Tibial nerve (tissue), 4 donors: ENCODE measurements around the gene C14orf119. TPM values are rescaled to one million over a fixed set of nuclear protein-coding genes. Genes with fewer than 3 reads are reported as not detected.
A peak's percentile ranks its signal among the peaks of the same experiment; 100 is the strongest.

Source experiments
- DNase-seq, 2 donors: peaks; one replicate each; pipeline ENCODE4 v3.0.0-alpha.2; 2019; ENCODE audit warnings: low spot score in 2 of 2
- H3K27ac ChIP-seq, 4 donors: fragments of 200-600 bp; sonication (generic) in 3 of 4; one replicate each; pipeline ENCODE4 v1.5.1; 2017 to 2019; ENCODE audit warnings: mild to moderate bottlenecking in 1 of 4
- H3K27me3 ChIP-seq, 2 donors: fragments of 200-600 bp; sonication (generic) in 1 of 2; one replicate each; pipeline versions ENCODE4 v1.5.1 to v1.6.0; 2017 to 2019
- H3K36me3 ChIP-seq, 3 donors: fragments of 200-600 bp; sonication (generic); one replicate each; pipeline ENCODE4 v1.5.1; 2018 to 2019
- H3K4me1 ChIP-seq, 4 donors: fragments of 200-600 bp; sonication (generic) in 3 of 4; one replicate each; pipeline ENCODE4 v1.5.1; 2017 to 2019
- H3K4me3 ChIP-seq, 4 donors: fragments of 200-600 bp; sonication (generic) in 3 of 4; one replicate each; pipeline ENCODE4 v1.5.1; 2017 to 2019; ENCODE audit warnings: mild to moderate bottlenecking in 1 of 4, moderate library complexity in 1 of 4
- H3K9me3 ChIP-seq, 4 donors: fragments of 200-600 bp; sonication (generic) in 3 of 4; one replicate each; pipeline ENCODE4 v1.5.1; 2017 to 2019
- EP300 ChIP-seq, 2 donors: sonication (generic); formaldehyde crosslinking; IDR thresholded peaks; one replicate each; pipeline ENCODE4 v1.6.1; 2017; ENCODE audit warnings: antibody characterized with exemption in 2 of 2, mild to moderate bottlenecking in 1 of 2
- POLR2A ChIP-seq, 2 donors: fragments of 450-650 bp; IDR thresholded peaks; one replicate each; pipeline ENCODE4 v1.6.1; 2017; ENCODE audit warnings: antibody characterized with exemption in 2 of 2, mild to moderate bottlenecking in 2 of 2, moderate library complexity in 2 of 2
- WGBS, 2 donors: methylation state at CpG; one replicate each; pipeline ENCODE4 v1.1.5; 2018; 5-methylcytosine and 5-hydroxymethylcytosine counted together
- total RNA-seq, 4 donors: library from RNA; depleted of rRNA; stranded (reverse); fragments of >200 nt; gene quantifications; one replicate each; pipeline ENCODE4 v1.1.0, GENCODE V29; 2016
- TF ChIP-seq, protein P1 (sequence below), 5 experiments: fragments of 200-600 bp in 3 of 5; fragments of 450-650 bp in 2 of 5; sonication (generic) in 3 of 5; IDR thresholded peaks; one replicate each; pipeline ENCODE4 v1.5.1; 2016 to 2019; ENCODE audit warnings: antibody characterized with exemption in 5 of 5, mild to moderate bottlenecking in 3 of 5, moderate library complexity in 2 of 5

The C14orf119 gene
- total RNA-seq, 4 donors from 2014 or later: 15.5 to 35.1 (median 21.7) TPM

DNA sequence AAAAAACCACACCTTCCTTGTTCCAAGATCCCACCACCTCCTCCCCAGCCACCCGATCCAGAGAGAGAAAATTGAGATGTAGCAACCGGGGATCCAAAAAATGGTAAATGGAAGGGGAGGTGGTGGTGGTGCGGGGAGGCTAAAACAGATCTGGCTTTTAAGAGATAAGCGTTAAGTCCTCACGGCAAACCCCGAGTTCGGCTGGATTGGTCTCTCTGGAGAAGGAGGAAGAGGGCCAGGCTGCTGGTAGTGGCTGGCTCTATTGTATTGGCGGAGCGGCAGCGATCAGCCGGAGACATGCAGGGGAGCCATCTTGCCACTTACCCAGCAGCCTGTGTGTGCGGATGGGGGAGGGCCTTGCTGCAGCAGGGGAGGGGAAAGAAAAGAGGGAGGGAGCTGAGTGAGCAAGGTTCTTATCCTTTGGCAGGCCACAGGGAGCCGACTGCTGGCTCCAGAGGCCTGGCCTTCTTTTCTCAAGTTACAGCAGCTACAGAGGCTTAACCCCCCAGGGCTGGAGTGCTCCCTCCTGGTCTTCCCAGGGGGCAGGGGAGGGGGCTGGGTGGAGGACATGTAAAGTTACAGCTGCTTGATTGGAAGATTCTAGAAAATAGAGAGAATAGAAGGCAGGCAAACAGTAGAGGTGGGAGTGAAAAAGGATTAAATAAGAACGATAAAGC lies 23.9 kb upstream of the C14orf119 start:
- 1% methylated on average over 14 of the region's 14 CpGs for WGBS, 2 donors
- Histone ChIP-seq H3K4me1 (peaks cover 0 to 46% (median 22%) of the 10 kb centered on the region in 4 donors), H3K27me3 (no peaks in the 10 kb centered on the region), H3K27ac (peak overlapping the region; percentile 69 to 91 (median 80)), H3K4me3 (peak overlapping the region; percentile 41 to 68 (median 60)), H3K36me3 (peaks cover 0 to 67% (median 17%) of the 10 kb centered on the region in 3 donors), H3K9me3 (no peaks in the 10 kb centered on the region)
- DNase-seq: peak; percentile 65 to 80
- peak in 1 of 2 donors; percentile 51 for TF ChIP-seq POLR2A (IDR thresholded peaks at IDR 0.05)
- peak in 1 of 2 donors; percentile 83 for TF ChIP-seq EP300 (IDR thresholded peaks at IDR 0.05)
- TF ChIP-seq, protein P1, sequence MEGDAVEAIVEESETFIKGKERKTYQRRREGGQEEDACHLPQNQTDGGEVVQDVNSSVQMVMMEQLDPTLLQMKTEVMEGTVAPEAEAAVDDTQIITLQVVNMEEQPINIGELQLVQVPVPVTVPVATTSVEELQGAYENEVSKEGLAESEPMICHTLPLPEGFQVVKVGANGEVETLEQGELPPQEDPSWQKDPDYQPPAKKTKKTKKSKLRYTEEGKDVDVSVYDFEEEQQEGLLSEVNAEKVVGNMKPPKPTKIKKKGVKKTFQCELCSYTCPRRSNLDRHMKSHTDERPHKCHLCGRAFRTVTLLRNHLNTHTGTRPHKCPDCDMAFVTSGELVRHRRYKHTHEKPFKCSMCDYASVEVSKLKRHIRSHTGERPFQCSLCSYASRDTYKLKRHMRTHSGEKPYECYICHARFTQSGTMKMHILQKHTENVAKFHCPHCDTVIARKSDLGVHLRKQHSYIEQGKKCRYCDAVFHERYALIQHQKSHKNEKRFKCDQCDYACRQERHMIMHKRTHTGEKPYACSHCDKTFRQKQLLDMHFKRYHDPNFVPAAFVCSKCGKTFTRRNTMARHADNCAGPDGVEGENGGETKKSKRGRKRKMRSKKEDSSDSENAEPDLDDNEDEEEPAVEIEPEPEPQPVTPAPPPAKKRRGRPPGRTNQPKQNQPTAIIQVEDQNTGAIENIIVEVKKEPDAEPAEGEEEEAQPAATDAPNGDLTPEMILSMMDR (IDR thresholded peaks at IDR 0.05): peak in 1 of 5 experiments; percentile 10

DNA sequence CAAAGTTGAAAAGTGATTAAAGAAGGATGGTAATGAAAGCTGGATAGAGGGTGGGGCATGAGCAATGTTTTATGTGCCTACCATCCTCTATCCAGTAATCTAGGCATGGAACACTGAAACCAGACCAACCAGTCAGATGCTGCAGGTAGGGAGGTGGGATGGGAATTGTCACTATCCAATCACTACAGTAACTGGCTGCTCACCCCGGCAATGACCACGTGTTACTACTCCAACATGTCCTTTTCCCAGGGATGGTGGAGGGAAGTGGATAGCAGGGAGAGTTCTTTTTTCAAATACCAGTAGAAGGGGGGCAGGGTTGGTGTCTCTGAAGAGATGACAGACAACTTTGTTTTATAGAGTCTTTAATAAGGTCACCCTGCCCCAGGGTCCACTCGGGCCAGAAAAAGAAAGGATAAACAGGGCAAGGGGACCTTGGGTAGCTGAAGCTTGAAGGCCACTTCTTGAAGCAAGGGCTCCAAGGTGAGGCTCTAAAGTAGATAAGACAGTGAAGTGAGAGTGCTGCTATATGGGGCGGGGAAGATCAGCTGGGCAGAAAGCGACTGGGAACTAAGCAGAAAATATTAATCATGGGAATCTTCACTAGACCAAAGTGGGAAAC lies 23.3 kb upstream of the C14orf119 start:
- H3K9me3 ChIP-seq: no peaks in the 10 kb centered on the region
- H3K36me3 ChIP-seq: peaks cover 0 to 67% (median 16%) of the 10 kb centered on the region in 3 donors
- peak overlapping the region in 3 of 4 donors; percentile 52 to 68 (median 67) for H3K4me3 ChIP-seq
- no peak for DNase-seq
- no peaks in the 10 kb centered on the region for H3K27me3 ChIP-seq
- H3K27ac ChIP-seq: peak overlapping the region; percentile 69 to 91 (median 80)
- peaks cover 0 to 52% (median 22%) of the 10 kb centered on the region in 4 donors for H3K4me1 ChIP-seq
- TF ChIP-seq, protein P1 (IDR thresholded peaks at IDR 0.05): no peak
- TF ChIP-seq POLR2A (IDR thresholded peaks at IDR 0.05): no peak
- no peak for TF ChIP-seq EP300 (IDR thresholded peaks at IDR 0.05)
- WGBS, 2 donors: 36 to 43% methylated on average over 5 of the region's 5 CpGs

DNA sequence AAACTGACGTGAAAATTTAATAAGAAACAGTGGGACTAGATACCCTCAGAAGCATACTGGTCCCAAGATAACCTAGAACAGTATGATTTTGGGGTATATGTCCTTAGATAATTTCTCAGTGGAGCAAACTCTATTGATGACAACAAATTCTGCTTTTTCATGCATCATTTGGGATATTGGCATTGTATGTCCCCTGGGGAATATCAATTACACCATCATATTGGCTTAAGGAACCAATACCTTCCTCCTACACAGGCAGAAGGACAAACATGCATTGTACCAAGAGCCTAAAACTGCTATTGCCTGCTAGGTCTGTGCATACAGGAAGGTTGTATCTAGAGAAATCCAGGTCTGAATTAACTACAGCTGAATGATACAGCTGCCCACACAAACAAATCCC lies 20.4 kb upstream of the C14orf119 start:
- no peak for DNase-seq
- WGBS, 2 donors: 88 to 93% methylated on average over 1 of the region's 1 CpG
- TF ChIP-seq EP300 (IDR thresholded peaks at IDR 0.05) (no peak), POLR2A (IDR thresholded peaks at IDR 0.05) (no peak)
- TF ChIP-seq, protein P1 (IDR thresholded peaks at IDR 0.05): no peak
- Histone ChIP-seq H3K27me3 (no peaks in the 10 kb centered on the region), H3K4me3 (no peak overlapping the region), H3K27ac (no peak overlapping the region), H3K36me3 (peaks cover 0 to 74% (median 15%) of the 10 kb centered on the region in 3 donors), H3K9me3 (no peaks in the 10 kb centered on the region), H3K4me1 (peaks cover 0 to 60% (median 21%) of the 10 kb centered on the region in 4 donors)

DNA sequence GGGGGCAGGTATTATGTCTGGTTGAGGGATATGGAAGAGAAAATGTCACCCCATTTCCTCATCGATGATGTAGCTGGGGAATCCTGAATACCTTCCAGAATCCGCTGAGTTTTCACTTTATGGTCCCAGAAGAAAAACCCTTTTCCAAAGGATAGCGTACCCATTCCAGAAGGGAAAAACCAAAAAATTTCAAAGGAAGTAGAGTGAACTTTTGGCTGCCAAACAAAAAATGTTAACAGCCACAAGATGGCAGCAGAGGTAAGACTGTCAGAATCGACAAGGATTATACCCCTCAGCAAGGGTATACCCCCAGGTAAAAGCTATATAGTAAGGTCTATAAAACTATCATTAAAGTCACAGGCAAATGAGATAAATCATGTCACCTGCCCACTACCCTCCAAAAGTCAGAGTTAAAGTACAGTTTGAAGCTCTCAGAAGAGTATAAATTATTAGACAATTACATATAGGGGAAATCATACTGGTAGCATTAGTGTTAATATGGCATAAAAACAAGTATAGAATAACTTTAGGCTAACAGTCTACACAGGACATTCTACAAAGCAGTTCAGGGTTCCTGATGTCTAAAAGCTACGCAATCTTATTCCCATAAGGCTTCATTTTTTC lies 18.4 kb upstream of the C14orf119 start:
- H3K4me3 ChIP-seq: no peak overlapping the region
- 56 to 57% methylated on average over 5 of the region's 5 CpGs for WGBS, 2 donors
- H3K4me1 ChIP-seq: peaks cover 0 to 44% (median 8%) of the 10 kb centered on the region in 4 donors

More for the DNA sequence above, 18.4 kb upstream of the C14orf119 start:
- DNase-seq: peak in 1 of 2 donors; percentile 39
- TF ChIP-seq POLR2A (IDR thresholded peaks at IDR 0.05): no peak
- TF ChIP-seq, protein P1 (IDR thresholded peaks at IDR 0.05): peak; percentile 39 to 60 (median 53)
- TF ChIP-seq EP300 (IDR thresholded peaks at IDR 0.05): no peak
- H3K27ac ChIP-seq: peak overlapping the region in 3 of 4 donors; percentile 1 to 87 (median 79)
- H3K36me3 ChIP-seq: peaks cover 0 to 94% (median 24%) of the 10 kb centered on the region in 3 donors
- no peaks in the 10 kb centered on the region for H3K27me3 ChIP-seq
- no peaks in the 10 kb centered on the region for H3K9me3 ChIP-seq
